SK-N-SH treated with all-trans-retinoic acid at 6 μM for 48 hours (cell line): Measurements from ENCODE around the gene EPHB2.

Source experiments
- ATAC-seq: fragments of 200-7000 bp; cut with Tn5 transposase; 3 replicates; pipeline ENCODE4 v1.9.1; 2020; ENCODE audit warnings: mild to moderate bottlenecking, moderate library complexity
- ARNTL ChIP-seq: fragments of 450-650 bp; formaldehyde crosslinking; IDR thresholded peaks from 2 replicates; pipeline ENCODE4 v1.5.0; 2020; ENCODE audit warnings: low read depth, mild to moderate bottlenecking, moderate library complexity, borderline replicate concordance
- BACH2 ChIP-seq: fragments of 250-450 bp; sonication (Bioruptor Pico); IDR thresholded peaks from 2 replicates; pipeline ENCODE4 v1.9.0; 2021; ENCODE audit warnings: mild to moderate bottlenecking, borderline replicate concordance
- CREB5 ChIP-seq: fragments of 250-450 bp; sonication (Bioruptor Pico); IDR thresholded peaks from 2 replicates; pipeline ENCODE4 v1.5.1; 2020; ENCODE audit warnings: low read depth, mild to moderate bottlenecking, moderate library complexity
- CSDC2 ChIP-seq: fragments of 250-450 bp; sonication (Bioruptor Pico); IDR thresholded peaks from 2 replicates; pipeline ENCODE4 v1.5.0; 2020; ENCODE audit warnings: mild to moderate bottlenecking, moderate library complexity
- CSRNP3 ChIP-seq: fragments of 250-450 bp; sonication (Bioruptor Pico); IDR thresholded peaks from 2 replicates; pipeline ENCODE4 v1.5.1; 2021; ENCODE audit warnings: mild to moderate bottlenecking, moderate library complexity
- ESRRG ChIP-seq: fragments of 250-450 bp; sonication (Bioruptor Pico); IDR thresholded peaks from 2 replicates; pipeline ENCODE4 v1.6.1; 2021; ENCODE audit warnings: mild to moderate bottlenecking
- GLIS3 ChIP-seq: fragments of 250-450 bp; sonication (Bioruptor Pico); IDR thresholded peaks from 2 replicates; pipeline ENCODE4 v1.5.0; 2020; ENCODE audit warnings: mild to moderate bottlenecking, moderate library complexity
- ISL1 ChIP-seq: fragments of 250-450 bp; sonication (Bioruptor Pico); IDR thresholded peaks from 2 replicates; pipeline ENCODE4 v2.1.2; 2022; ENCODE audit warnings: mild to moderate bottlenecking, moderate library complexity
- OSR1 ChIP-seq: fragments of 250-450 bp; sonication (Bioruptor Pico); IDR thresholded peaks from 2 replicates; pipeline ENCODE4 v1.8.0; 2022; ENCODE audit warnings: moderate library complexity, mild to moderate bottlenecking, inconsistent platforms
- POU6F1 ChIP-seq: fragments of 250-450 bp; sonication (Bioruptor Pico); IDR thresholded peaks from 2 replicates; pipeline ENCODE4 v1.8.0; 2021; ENCODE audit warnings: low read depth, mild to moderate bottlenecking, moderate library complexity, borderline replicate concordance
- RARB ChIP-seq: fragments of 250-450 bp; sonication (Bioruptor Pico); IDR thresholded peaks from 2 replicates; pipeline ENCODE4 v1.8.0; 2021; ENCODE audit warnings: mild to moderate bottlenecking, moderate library complexity
- SNAI2 ChIP-seq: fragments of 250-450 bp; sonication (Bioruptor Pico); IDR thresholded peaks from 2 replicates; pipeline ENCODE4 v1.5.0; 2020; ENCODE audit warnings: mild to moderate bottlenecking, moderate library complexity
- TCF4 ChIP-seq: fragments of 250-450 bp; sonication (Bioruptor Pico); IDR thresholded peaks from 2 replicates; pipeline ENCODE4 v1.8.0; 2021; ENCODE audit warnings: mild to moderate bottlenecking, moderate library complexity, borderline replicate concordance
- TOX ChIP-seq: fragments of 250-450 bp; sonication (Bioruptor Pico); IDR thresholded peaks from 2 replicates; pipeline ENCODE4 v1.8.0; 2021; ENCODE audit warnings: mild to moderate bottlenecking, moderate library complexity, borderline replicate concordance
- TSHZ2 ChIP-seq: fragments of 250-450 bp; sonication (Bioruptor Pico); IDR thresholded peaks from 2 replicates; pipeline ENCODE4 v1.5.0; 2020; ENCODE audit warnings: mild to moderate bottlenecking, moderate library complexity
- ZC3H10 ChIP-seq: fragments of 250-450 bp; sonication (Bioruptor Pico); IDR thresholded peaks from 2 replicates; pipeline ENCODE4 v1.5.1; 2021; ENCODE audit warnings: mild to moderate bottlenecking, moderate library complexity
- ZFP30 ChIP-seq: fragments of 450-650 bp; formaldehyde crosslinking; IDR thresholded peaks from 2 replicates; pipeline ENCODE4 v1.5.0; 2022; ENCODE audit warnings: mild to moderate bottlenecking, moderate library complexity
- ZNF70 ChIP-seq: fragments of 450-650 bp; formaldehyde crosslinking; IDR thresholded peaks from 2 replicates; pipeline ENCODE4 v1.5.0; 2020; ENCODE audit warnings: mild to moderate bottlenecking, moderate library complexity
- ZNF8 ChIP-seq: fragments of 450-650 bp; formaldehyde crosslinking; IDR thresholded peaks from 2 replicates; pipeline ENCODE4 v1.5.0; 2020; ENCODE audit warnings: mild to moderate bottlenecking, moderate library complexity

The EPHB2 gene

GRCh38 chr1:22892789-22893188, 182.2 kb downstream of the EPHB2 start (continued):
- no peak for TF ChIP-seq CSRNP3 (CRISPR knock-in tag)
- no peak for TF ChIP-seq TCF4 (CRISPR knock-in tag)
- no peak for TF ChIP-seq CREB5
- TF ChIP-seq OSR1 (CRISPR knock-in tag), result no peak
- TF ChIP-seq ESRRG (CRISPR knock-in tag), result no peak
- TF ChIP-seq, all 23 proteins: peak for 0

- ATAC-seq, result no peak
These were observed 182.7 kb downstream of the EPHB2 start for GRCh38 chr1:22893292-22893691.

More at GRCh38 chr1:22893292-22893691, 182.7 kb downstream of the EPHB2 start:
- TF ChIP-seq TSHZ2 (CRISPR knock-in tag) (no peak), ZNF8 (no peak), POU6F1 (no peak), CSDC2 (CRISPR knock-in tag) (no peak), ZC3H10 (CRISPR knock-in tag) (no peak), OSR1 (CRISPR knock-in tag) (no peak), TOX (CRISPR knock-in tag) (no peak), ZFP30 (CRISPR knock-in tag) (no peak), SNAI2 (CRISPR knock-in tag) (no peak), GLIS3 (CRISPR knock-in tag) (no peak), CREB5 (no peak), ARNTL (no peak), BACH2 (CRISPR knock-in tag) (no peak), ISL1 (no peak), RARB (CRISPR knock-in tag) (no peak), CSRNP3 (CRISPR knock-in tag) (no peak), ZNF70 (CRISPR knock-in tag) (no peak), ESRRG (CRISPR knock-in tag) (no peak), TCF4 (CRISPR knock-in tag) (no peak)
